Measurements from ENCODE around the gene POU2AF1.

The POU2AF1 gene

GRCh38 chr11:111368285-111368560, 10.9 kb downstream of the POU2AF1 start:
- no peak for TF ChIP-seq CTCF (IDR thresholded peaks at IDR 0.05; ENCODE audit: low read depth, low read length, missing control alignments)
- no peak for DNase-seq (ENCODE audit: extremely low read depth, low read depth)
- H3K4me3 ChIP-seq (replicated peaks; ENCODE audit: low read depth, low read length), result no peak overlapping the region

DNA sequence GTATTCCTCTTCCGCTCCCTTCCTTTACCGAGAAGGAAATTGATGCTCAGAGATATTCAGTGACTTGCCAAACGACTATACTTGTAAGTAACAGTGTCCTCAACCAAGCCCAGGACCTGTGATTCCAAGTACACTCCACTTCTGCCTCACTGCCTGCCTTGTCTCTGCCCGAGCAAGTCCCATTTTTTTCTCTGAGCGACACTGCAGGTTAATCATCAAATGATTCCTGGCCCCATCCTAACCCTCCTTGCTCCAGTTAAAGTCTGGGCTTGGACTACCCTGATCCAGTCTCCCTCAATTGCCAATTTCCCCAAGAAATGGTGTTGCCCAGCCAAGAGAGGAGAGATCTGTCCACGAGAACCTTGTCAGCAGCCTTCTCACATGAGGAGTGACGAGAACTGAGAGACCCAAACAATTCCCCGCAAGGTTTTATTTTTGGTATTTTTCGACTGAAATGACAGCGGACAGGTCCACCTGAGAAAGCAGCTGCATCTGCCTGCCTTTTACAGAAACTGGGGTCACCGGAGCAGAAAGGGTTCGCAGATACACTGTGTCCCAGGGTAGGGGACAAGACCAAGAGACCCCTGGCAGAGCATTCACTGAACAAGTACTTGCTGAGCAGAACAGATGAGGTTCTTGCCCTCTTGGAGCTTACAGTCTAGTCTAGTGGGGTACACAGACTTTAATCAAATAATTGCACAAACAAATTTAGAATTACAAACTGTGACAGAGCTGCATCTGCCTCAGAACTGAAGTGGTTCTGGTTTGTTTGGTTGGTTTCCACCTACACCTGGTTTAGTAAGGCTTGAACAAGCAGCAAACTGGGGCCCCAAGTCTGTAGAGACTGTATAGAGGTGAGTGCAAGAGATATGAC, 11.4 kb downstream of the POU2AF1 start:
- TF ChIP-seq CTCF (IDR thresholded peaks at IDR 0.05; ENCODE audit: low read depth, low read length, missing control alignments), result no peak
- no peak for DNase-seq (ENCODE audit: extremely low read depth, low read depth)
- no peak overlapping the region for H3K4me3 ChIP-seq (replicated peaks; ENCODE audit: low read depth, low read length)

DNA sequence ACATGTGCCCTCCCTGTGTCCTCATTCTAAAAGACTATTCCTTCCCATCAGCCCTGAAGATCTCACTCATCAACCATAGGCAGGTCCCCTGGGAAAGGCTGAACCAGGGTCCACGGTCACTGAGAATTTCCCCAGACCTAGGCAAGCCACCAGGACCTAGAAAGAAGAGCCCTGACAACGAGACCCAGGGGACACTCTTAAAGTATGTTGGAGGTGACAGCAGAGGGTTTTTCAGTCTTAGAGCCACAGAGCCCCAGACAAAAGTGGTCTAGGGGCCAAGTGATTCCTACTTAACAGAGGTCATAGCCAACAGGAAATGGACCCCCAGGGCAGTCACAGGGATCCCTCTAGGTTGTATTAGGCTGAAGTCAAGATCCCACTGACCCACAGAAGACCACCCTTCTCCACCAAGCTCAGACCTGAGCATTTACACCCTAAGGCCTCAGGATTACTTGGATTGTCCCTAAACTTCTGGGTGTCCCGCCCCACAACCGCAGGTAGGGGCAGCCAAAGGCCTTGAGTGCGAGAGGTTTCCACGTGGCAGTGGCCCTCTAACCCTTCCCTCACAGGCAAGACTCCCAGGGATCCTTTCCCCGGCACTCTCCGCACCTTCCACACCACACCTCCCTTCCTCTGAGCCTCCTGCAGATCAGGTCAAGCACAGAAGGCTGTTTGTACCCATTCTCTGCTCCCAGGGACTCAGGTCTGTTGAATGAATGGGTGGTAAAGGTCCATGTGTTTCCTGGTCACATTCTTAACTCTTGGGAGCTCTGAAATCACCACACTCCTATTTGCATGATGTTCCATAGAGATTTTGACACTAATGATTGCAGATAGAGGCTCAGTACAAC, 12.3 kb downstream of the POU2AF1 start:
- DNase-seq (ENCODE audit: extremely low read depth, low read depth), result no peak
- TF ChIP-seq CTCF (IDR thresholded peaks at IDR 0.05; ENCODE audit: low read depth, low read length, missing control alignments), result no peak
- H3K4me3 ChIP-seq (replicated peaks; ENCODE audit: low read depth, low read length), result no peak overlapping the region

- DNase-seq (ENCODE audit: extremely low read depth, low read depth), result no peak
- TF ChIP-seq CTCF (IDR thresholded peaks at IDR 0.05; ENCODE audit: low read depth, low read length, missing control alignments), result no peak
- H3K4me3 ChIP-seq (replicated peaks; ENCODE audit: low read depth, low read length), result no peak overlapping the region
Measured at GRCh38 chr11:111365722-111366559, 13.1 kb downstream of the POU2AF1 start.

DNA sequence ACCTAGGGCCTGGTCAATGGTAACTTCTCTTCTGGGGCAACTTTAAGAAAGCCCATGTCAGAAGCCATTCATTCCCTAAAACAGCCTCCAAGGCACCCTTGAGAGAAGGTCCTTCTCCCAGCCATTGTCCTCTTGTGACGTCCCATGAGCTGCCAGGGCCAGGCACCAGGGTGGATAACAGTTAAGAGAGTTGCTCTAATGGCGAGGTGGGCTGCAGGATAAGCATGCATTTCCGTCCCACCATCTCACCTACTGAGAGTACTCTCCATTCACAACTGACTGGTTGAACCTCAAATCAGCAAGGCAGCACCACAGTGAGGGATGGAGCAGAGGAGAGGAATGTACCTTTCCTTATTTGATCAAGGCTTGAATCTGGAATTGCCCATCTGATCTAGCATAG, 14.6 kb downstream of the POU2AF1 start:
- no peak overlapping the region for H3K4me3 ChIP-seq (replicated peaks; ENCODE audit: low read depth, low read length)
- no peak for DNase-seq (ENCODE audit: extremely low read depth, low read depth)
- no peak for TF ChIP-seq CTCF (IDR thresholded peaks at IDR 0.05; ENCODE audit: low read depth, low read length, missing control alignments)

- no peak for TF ChIP-seq CTCF (IDR thresholded peaks at IDR 0.05; ENCODE audit: low read depth, low read length, missing control alignments)
- DNase-seq (ENCODE audit: extremely low read depth, low read depth), result no peak
- no peak overlapping the region for H3K4me3 ChIP-seq (replicated peaks; ENCODE audit: low read depth, low read length)
Measured at GRCh38 chr11:111363985-111364384, 15.1 kb downstream of the POU2AF1 start.
